ENCODE data around the gene USP4. TPM values are rescaled to one million over a fixed set of nuclear protein-coding genes. Genes with fewer than 3 reads are reported as not detected.
A peak's percentile ranks its signal among the peaks of the same experiment; 100 is the strongest.

The USP4 gene
- total RNA-seq, 1 experiment from 2014 or later, result 31.7 TPM

- intact Hi-C loops (cut with micrococcal nuclease), result no loop called here
These were observed 292 bp downstream of the USP4 start for GRCh38 chr3:49339581-49339940.

GRCh38 chr3:49333916-49334633 lies 5.8 kb downstream of the USP4 start:
- CTCF ChIA-PET, result interaction anchor here (1.6 kb wide), 1 partner anchor 115 kb away, joined by 3 read pairs; no protein-coding TSS in a partner anchor
- POLR2A ChIA-PET, result no interaction called here
- Histone ChIP-seq H4K20me1 (ENCODE audit: insufficient read depth) (no peaks in the 10 kb centered on the region), H3K9ac (ENCODE audit: low read length) (no peak overlapping the region), H3K4me3 (replicated peaks in 1 of 2; ENCODE audit: low read depth in 1 of 2, low read length in 2 of 2) (no peak overlapping the region), H3K27ac (ENCODE audit: low read depth, low read length) (no peak overlapping the region), H3K36me3 (ENCODE audit: control insufficient read depth in 1 of 2, insufficient read depth in 2 of 2, low read length in 2 of 2) (peaks cover 32 to 33% of the 10 kb centered on the region in 2 experiments; a peak in 3 of 4 replicates), H3K9me2 (ENCODE audit: insufficient read depth) (no peaks in the 10 kb centered on the region), H2AFZ (ENCODE audit: low read depth, low read length, poor library complexity, severe bottlenecking) (no peak overlapping the region), H3K27me3 (ENCODE audit: insufficient read depth, low read length) (no peaks in the 10 kb centered on the region), H3K4me1 (ENCODE audit: control insufficient read depth in 1 of 2, insufficient read depth in 2 of 2, low read length in 2 of 2) (peaks cover 0 to 6% of the 10 kb centered on the region in 2 experiments; a peak in 1 of 4 replicates), H3K9me3 (ENCODE audit: control insufficient read depth in 1 of 2, insufficient read depth in 1 of 2, low read depth in 1 of 2, low read length in 2 of 2) (no peaks in the 10 kb centered on the region), H3K4me2 (ENCODE audit: low read length) (no peak overlapping the region), H3K79me2 (ENCODE audit: insufficient read depth, low read length) (peaks cover 52% of the 10 kb centered on the region)
- intact Hi-C loops (cut with micrococcal nuclease), result no loop called here
- RAD21 ChIA-PET (ENCODE audit: low non-redundant PET in 1 of 2, low total read pairs in 2 of 2, uncharacterized antibody in 2 of 2, unreplicated experiment in 2 of 2), result no interaction called here
- ATAC-seq, result no peak
- DNase-seq (ENCODE audit: low read depth, low spot score), result no peak
- BruUV-seq (replicated peaks), result no TSS peak
- TF ChIP-seq RAD21 (IDR thresholded peaks at IDR 0.05; ENCODE audit: low read depth) (no peak), POLR2A (IDR thresholded peaks at IDR 0.05; ENCODE audit: borderline replicate concordance, extremely low read depth, insufficient read depth, insufficient read length) (no peak), EZH2 (IDR thresholded peaks at IDR 0.05) (no peak), TCF7L2 (IDR thresholded peaks at IDR 0.05; ENCODE audit: borderline replicate concordance, extremely low read depth, insufficient read depth, insufficient read length) (no peak), SIN3A (IDR thresholded peaks at IDR 0.05; ENCODE audit: low read depth) (no peak), ZBTB33 (IDR thresholded peaks at IDR 0.05; ENCODE audit: extremely low read depth, insufficient replicate concordance, low read length) (no peak)

More at GRCh38 chr3:49339581-49339940, 292 bp downstream of the USP4 start:
- ChIA-PET POLR2A (interaction anchor here (0.7 to 2.8 kb wide), 10 partner anchors 12 to 332 kb away, joined by 3 to 18 read pairs (median 4); partner anchors contain the start of genes GPX1, NICN1, RHOA and TCTA), RAD21 (ENCODE audit: low non-redundant PET in 1 of 2, low total read pairs in 2 of 2, uncharacterized antibody in 2 of 2, unreplicated experiment in 2 of 2) (interaction anchor here (0.6 to 1.4 kb wide), 5 partner anchors 105 to 332 kb away, joined by 3 to 8 read pairs (median 5); partner anchors contain the start of gene USP19 (in 1 of the 2)), CTCF (interaction anchor here (0.9 to 2.4 kb wide), 7 partner anchors 10 to 169 kb away, joined by 3 to 25 read pairs (median 5); partner anchors contain the start of gene KLHDC8B)
- Histone ChIP-seq H3K4me3 (replicated peaks in 1 of 2; ENCODE audit: low read depth in 1 of 2, low read length in 2 of 2) (peak overlapping the region; percentile 62 to 94), H3K27ac (ENCODE audit: low read depth, low read length) (peak overlapping the region; percentile 73), H3K4me2 (ENCODE audit: low read length) (peak overlapping the region; percentile 90), H3K27me3 (ENCODE audit: insufficient read depth, low read length) (no peaks in the 10 kb centered on the region), H3K9me3 (ENCODE audit: control insufficient read depth in 1 of 2, insufficient read depth in 1 of 2, low read depth in 1 of 2, low read length in 2 of 2) (no peaks in the 10 kb centered on the region), H3K4me1 (ENCODE audit: control insufficient read depth in 1 of 2, insufficient read depth in 2 of 2, low read length in 2 of 2) (peaks cover 8 to 20% of the 10 kb centered on the region in 2 experiments; a peak in 3 of 4 replicates), H3K79me2 (ENCODE audit: insufficient read depth, low read length) (peaks cover 45% of the 10 kb centered on the region), H2AFZ (ENCODE audit: low read depth, low read length, poor library complexity, severe bottlenecking) (peak overlapping the region; percentile 67), H4K20me1 (ENCODE audit: insufficient read depth) (no peaks in the 10 kb centered on the region), H3K36me3 (ENCODE audit: control insufficient read depth in 1 of 2, insufficient read depth in 2 of 2, low read length in 2 of 2) (peaks cover 9 to 10% of the 10 kb centered on the region in 2 experiments; a peak in 3 of 4 replicates), H3K9ac (ENCODE audit: low read length) (peak overlapping the region; percentile 90), H3K9me2 (ENCODE audit: insufficient read depth) (no peaks in the 10 kb centered on the region)
- no TSS peak for BruUV-seq (replicated peaks)
- no peak for TF ChIP-seq MAX (IDR thresholded peaks at IDR 0.05)
- no peak for TF ChIP-seq SRF (IDR thresholded peaks at IDR 0.05; ENCODE audit: low read depth)
- no peak for TF ChIP-seq JUND (IDR thresholded peaks at IDR 0.05)
- no peak for TF ChIP-seq POLR2AphosphoS5 (IDR thresholded peaks at IDR 0.05; ENCODE audit: low read depth, low read length)
- no peak for TF ChIP-seq ELF1 (IDR thresholded peaks at IDR 0.05; ENCODE audit: borderline replicate concordance, low read depth)
- no peak for TF ChIP-seq CEBPB (IDR thresholded peaks at IDR 0.05; ENCODE audit: low read depth)
- ATAC-seq (peak; percentile 54), DNase-seq (ENCODE audit: low read depth, low spot score) (no peak)
